HCT116 (cell line): ENCODE data around the gene PRIMA1. TPM values are rescaled to one million over a fixed set of nuclear protein-coding genes. Genes with fewer than 3 reads are reported as not detected.

Experiments used
- ATAC-seq: fragments of 200-7000 bp; cut with Tn5 transposase; 2 replicates; pipeline ENCODE4 v1.9.1; 2020; ENCODE audit warnings: mild to moderate bottlenecking, moderate library complexity
- BruUV-seq: library from RNA; stranded (reverse); fragments of 400-500 nt; replicated peaks from 2 replicates; lab custom pipeline; 2021; lab: Mats Ljungman, UMichigan
- CTCF ChIA-PET: fragments of 300-600 bp; sonication (Branson Sonifier 250); formaldehyde crosslinking; loops from one replicate; lab custom pipeline; 2021; ENCODE audit warnings: antibody characterized with exemption; lab: Charles Lee
- POLR2A ChIA-PET: fragments of 300-600, 350-600 bp; sonication (Branson Sonifier 250); formaldehyde crosslinking; loops from one replicate; lab custom pipeline; 2021; ENCODE audit warnings: antibody characterized with exemption; lab: Charles Lee
- RAD21 ChIA-PET, 2 experiments: fragments of 300-600 bp; sonication (Branson Sonifier 250); formaldehyde crosslinking; loops; one replicate each; lab custom pipeline; 2023; ENCODE audit warnings: low total read pairs in 2 of 2; ENCODE audit not compliant: uncharacterized antibody in 2 of 2, unreplicated experiment in 2 of 2, low non-redundant PET in 1 of 2; lab: Charles Lee
- DNase-seq: peaks from one replicate; pipeline ENCODE4 v3.0.0-alpha.2; 2010; ENCODE audit warnings: low read depth, low spot score
- H2AFZ ChIP-seq: fragments of 200-600 bp; shearing (Covaris generic), sonication (generic); 2 replicates; pipeline ENCODE4 v1.6.1; 2017; ENCODE audit warnings: low read depth, mixed run types, mixed read lengths, antibody characterized with exemption, low read length; ENCODE audit not compliant: poor library complexity, severe bottlenecking
- H3K27ac ChIP-seq: 2 replicates; pipeline ENCODE4 v1.5.1; 2012; ENCODE audit warnings: low read depth, low read length
- H3K27me3 ChIP-seq: fragments of 200-600 bp; sonication (generic); 2 replicates; pipeline ENCODE4 v1.6.1; 2016; ENCODE audit warnings: mixed run types, low read length, mixed read lengths; ENCODE audit not compliant: insufficient read depth
- H3K36me3 ChIP-seq, 2 experiments: fragments of 200-500 bp in 1 of 2; fragments of 200-600 bp in 1 of 2; sonication (Bioruptor generic) in 1 of 2; sonication (generic) in 1 of 2; 2 replicates each; pipeline versions ENCODE4 v1.5.1 to v1.6.1; 2014 to 2016; ENCODE audit warnings: low read length in 2 of 2, inconsistent platforms in 1 of 2, mixed read lengths in 1 of 2, mixed run types in 1 of 2; ENCODE audit not compliant: insufficient read depth in 2 of 2, control insufficient read depth in 1 of 2
- H3K4me1 ChIP-seq, 2 experiments: fragments of 200-600 bp in 1 of 2; sonication (generic) in 1 of 2; 2 replicates each; pipeline versions ENCODE4 v1.5.1 to v1.6.1; 2012 to 2017; ENCODE audit warnings: low read length in 2 of 2, inconsistent platforms in 1 of 2, mild to moderate bottlenecking in 1 of 2, mixed read lengths in 1 of 2, mixed run types in 1 of 2, moderate library complexity in 1 of 2; ENCODE audit not compliant: insufficient read depth in 2 of 2, control insufficient read depth in 1 of 2
- H3K4me2 ChIP-seq: fragments of 200-600 bp; sonication (generic); 2 replicates; pipeline ENCODE4 v1.6.1; 2017; ENCODE audit warnings: mixed run types, low read length, mixed read lengths
- H3K4me3 ChIP-seq, 2 experiments: fragments of 200-600 bp in 1 of 2; sonication (generic) in 1 of 2; replicated peaks in 1 of 2; 2 replicates each; pipeline ENCODE4 v1.5.1; 2011 to 2016; ENCODE audit warnings: low read length in 2 of 2, control low read depth in 1 of 2, low read depth in 1 of 2, mild to moderate bottlenecking in 1 of 2, mixed read lengths in 1 of 2, mixed run types in 1 of 2
- H3K79me2 ChIP-seq: fragments of 200-600 bp; sonication (generic); 2 replicates; pipeline ENCODE4 v1.6.1; 2017; ENCODE audit warnings: mild to moderate bottlenecking, mixed run types, low read length, moderate library complexity, mixed read lengths; ENCODE audit not compliant: insufficient read depth
- H3K9ac ChIP-seq: fragments of 200-600 bp; sonication (generic); 2 replicates; pipeline ENCODE4 v1.6.1; 2016; ENCODE audit warnings: low read length, mixed read lengths
- H3K9me2 ChIP-seq: fragments of 200-600 bp; sonication (generic), shearing (Covaris generic); 2 replicates; pipeline ENCODE4 v1.6.1; 2017; ENCODE audit warnings: mixed run types, mild to moderate bottlenecking, moderate library complexity; ENCODE audit not compliant: insufficient read depth
- H3K9me3 ChIP-seq, 2 experiments: fragments of 200-500 bp in 1 of 2; fragments of 200-600 bp in 1 of 2; sonication (Bioruptor generic) in 1 of 2; sonication (generic) in 1 of 2; 2 replicates each; pipeline ENCODE4 v1.6.1; 2014 to 2017; ENCODE audit warnings: low read length in 2 of 2, mixed read lengths in 2 of 2, inconsistent platforms in 1 of 2, low read depth in 1 of 2, mild to moderate bottlenecking in 1 of 2, mixed run types in 1 of 2, moderate library complexity in 1 of 2; ENCODE audit not compliant: control insufficient read depth in 1 of 2, insufficient read depth in 1 of 2
- H4K20me1 ChIP-seq: fragments of 200-600 bp; sonication (generic), shearing (Covaris generic); 2 replicates; pipeline ENCODE4 v1.6.1; 2017; ENCODE audit warnings: mixed run types, mild to moderate bottlenecking, moderate library complexity; ENCODE audit not compliant: insufficient read depth
- ATF3 ChIP-seq: IDR thresholded peaks from 2 replicates; pipeline ENCODE4 v1.6.1; 2012
- CEBPB ChIP-seq: IDR thresholded peaks from 2 replicates; pipeline ENCODE4 v1.6.1; 2012; ENCODE audit warnings: low read depth
- CTCF ChIP-seq, 3 experiments: fragments of 200-600 bp in 1 of 3; sonication (generic) in 1 of 3; IDR thresholded peaks in 2 of 3; conservative IDR thresholded peaks in 1 of 3; 2 replicates each; pipeline ENCODE4 v1.5.1; 2012 to 2017; ENCODE audit warnings: low read depth in 2 of 3, low read length in 2 of 3, antibody characterized with exemption in 1 of 3, borderline replicate concordance in 1 of 3, control low read depth in 1 of 3, mild to moderate bottlenecking in 1 of 3, mixed read lengths in 1 of 3, mixed run types in 1 of 3, moderate library complexity in 1 of 3; ENCODE audit not compliant: insufficient read depth in 1 of 3
- ELF1 ChIP-seq: IDR thresholded peaks from 2 replicates; pipeline ENCODE4 v1.6.1; 2012; ENCODE audit warnings: low read depth, borderline replicate concordance
- EZH2phosphoT487 ChIP-seq: fragments of 200-600 bp; IDR thresholded peaks from 2 replicates; pipeline ENCODE4 v1.6.1; 2018; ENCODE audit warnings: antibody characterized with exemption, borderline replicate concordance
- JUND ChIP-seq: IDR thresholded peaks from 2 replicates; pipeline ENCODE4 v1.6.1; 2012
- POLR2A ChIP-seq: IDR thresholded peaks from 2 replicates; pipeline ENCODE4 v1.7.0; 2011; ENCODE audit warnings: borderline replicate concordance; ENCODE audit not compliant: insufficient read depth, insufficient read length; ENCODE audit errors: extremely low read depth
- RAD21 ChIP-seq: IDR thresholded peaks from 2 replicates; pipeline ENCODE4 v1.6.1; 2012; ENCODE audit warnings: low read depth, mild to moderate bottlenecking
- REST ChIP-seq: IDR thresholded peaks from 2 replicates; pipeline ENCODE4 v1.6.1; 2012; ENCODE audit warnings: low read depth
- SIN3A ChIP-seq: IDR thresholded peaks from 2 replicates; pipeline ENCODE4 v1.6.1; 2012; ENCODE audit warnings: low read depth
- SP1 ChIP-seq: IDR thresholded peaks from 2 replicates; pipeline ENCODE4 v1.6.1; 2012; ENCODE audit warnings: low read depth
- SRF ChIP-seq: IDR thresholded peaks from 2 replicates; pipeline ENCODE4 v1.6.1; 2012; ENCODE audit warnings: low read depth
- TCF7L2 ChIP-seq: IDR thresholded peaks from 2 replicates; pipeline ENCODE4 v1.7.0; 2011; ENCODE audit warnings: borderline replicate concordance, inconsistent platforms; ENCODE audit not compliant: insufficient read depth, insufficient read length; ENCODE audit errors: extremely low read depth
- YY1 ChIP-seq: IDR thresholded peaks from 2 replicates; pipeline ENCODE4 v1.6.1; 2011; ENCODE audit warnings: low read length, low read depth, moderate library complexity, mild to moderate bottlenecking; ENCODE audit not compliant: insufficient replicate concordance; ENCODE audit errors: extremely low read depth
- ZBTB33 ChIP-seq: IDR thresholded peaks from 2 replicates; pipeline ENCODE4 v1.6.1; 2011; ENCODE audit warnings: mild to moderate bottlenecking, low read length, moderate library complexity; ENCODE audit not compliant: insufficient replicate concordance; ENCODE audit errors: extremely low read depth
- ZFX ChIP-seq: fragments of 450-650 bp; IDR thresholded peaks from 2 replicates; pipeline ENCODE4 v1.6.1; 2017
- intact Hi-C: fragments of 100-400 bp; cut with micrococcal nuclease; formaldehyde crosslinking; loops from 2 replicates; pipeline ENCODE4 v1.10.0; 2022
- total RNA-seq: library from RNA; stranded (reverse); gene quantifications from one replicate; pipeline ENCODE4 v1.2.1, GENCODE V29; 2021; ENCODE audit not compliant: unreplicated experiment

Gene PRIMA1
- total RNA-seq, 1 experiment from 2014 or later: 1.5 TPM

GRCh38 chr14:93708800-93709199, 79.5 kb downstream of the PRIMA1 start:
- Histone ChIP-seq H2AFZ (no peak overlapping the region), H3K27ac (no peak overlapping the region), H3K4me1 (peaks cover 0 to 4% of the 10 kb centered on the region in 2 experiments; a peak in 1 of 4 replicates), H3K9me2 (no peaks in the 10 kb centered on the region), H3K9me3 (no peaks in the 10 kb centered on the region), H3K36me3 (no peaks in the 10 kb centered on the region), H3K4me3 (no peak overlapping the region), H3K79me2 (no peaks in the 10 kb centered on the region), H3K27me3 (no peaks in the 10 kb centered on the region), H4K20me1 (no peaks in the 10 kb centered on the region), H3K4me2 (no peak overlapping the region), H3K9ac (no peak overlapping the region)
- TF ChIP-seq ELF1: no peak
- TF ChIP-seq ZFX: no peak
- no peak for TF ChIP-seq SP1
- TF ChIP-seq REST: no peak
- no peak for TF ChIP-seq SRF
- no peak for TF ChIP-seq CTCF (IDR thresholded peaks at IDR 0.05 in 2 of 3, conservative IDR thresholded peaks at IDR 0.05 in 1 of 3; ENCODE audit: borderline replicate concordance in 1 of 3, insufficient read depth in 1 of 3, low read depth in 2 of 3, low read length in 2 of 3)
- TF ChIP-seq ZBTB33: no peak
- TF ChIP-seq ATF3: no peak
- TF ChIP-seq CEBPB: no peak
- no peak for TF ChIP-seq JUND
- no peak for TF ChIP-seq POLR2A
- TF ChIP-seq EZH2phosphoT487: no peak
- TF ChIP-seq SIN3A: no peak
- no peak for TF ChIP-seq YY1
- TF ChIP-seq RAD21: no peak
- TF ChIP-seq TCF7L2: no peak
- BruUV-seq: no TSS peak
- ChIA-PET POLR2A (no interaction called here), RAD21 (no interaction called here), CTCF (no interaction called here)
- ATAC-seq (no peak), DNase-seq (no peak)
- intact Hi-C loops: no loop called here
